NCI-H748 (cell line): Measurements from ENCODE around the gene SRSF6.
A peak's percentile ranks its signal among the peaks of the same experiment; 100 is the strongest.
"Not testable (repeated sequence)": the region's sequence is repeated elsewhere in the genome, so short reads cannot be mapped to it uniquely, and the experiment has no call there.

Experiments
- DNase-seq: peaks from one replicate; lab custom pipeline; 2025; ENCODE audit not compliant: unreplicated experiment; lab: John Stamatoyannopoulos, UW

SRSF6 gene

DNA sequence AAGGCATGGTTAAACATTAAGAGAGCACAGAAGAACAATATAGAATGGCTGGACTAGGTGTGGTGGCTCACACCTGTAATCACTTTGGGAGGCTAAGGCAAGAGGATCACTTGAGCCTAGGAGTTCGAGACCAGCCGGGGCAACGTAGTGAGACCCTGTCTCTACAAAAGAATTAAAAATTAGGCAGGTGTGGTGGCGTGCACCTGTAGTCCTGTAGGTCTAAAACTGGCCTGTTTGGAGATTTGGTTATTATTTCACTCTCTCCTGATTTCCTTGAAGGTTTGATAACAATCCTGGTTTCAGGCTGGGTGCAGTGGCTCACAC, 15.6 kb downstream of the SRSF6 start:
- no peak for DNase-seq

DNA sequence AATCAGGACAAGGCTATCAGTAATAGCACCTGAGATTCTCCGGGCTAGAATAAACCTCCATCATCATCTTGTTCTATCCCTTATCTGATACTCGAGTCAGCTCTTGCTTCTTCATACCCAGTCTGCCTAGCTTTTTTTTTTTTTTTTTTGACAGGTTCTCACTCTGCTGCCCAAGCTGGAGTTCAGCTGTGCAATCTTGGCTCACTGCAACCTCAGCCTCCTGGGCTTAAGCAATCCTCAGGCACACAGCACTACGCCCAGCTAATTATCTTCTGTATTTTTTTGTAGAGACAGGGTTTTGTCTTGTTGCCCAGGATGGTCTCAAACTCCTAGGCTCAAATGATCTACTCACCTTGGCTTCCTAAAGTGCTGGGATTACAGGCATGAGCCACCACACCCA, 19.5 kb downstream of the SRSF6 start:
- DNase-seq = no peak

DNA sequence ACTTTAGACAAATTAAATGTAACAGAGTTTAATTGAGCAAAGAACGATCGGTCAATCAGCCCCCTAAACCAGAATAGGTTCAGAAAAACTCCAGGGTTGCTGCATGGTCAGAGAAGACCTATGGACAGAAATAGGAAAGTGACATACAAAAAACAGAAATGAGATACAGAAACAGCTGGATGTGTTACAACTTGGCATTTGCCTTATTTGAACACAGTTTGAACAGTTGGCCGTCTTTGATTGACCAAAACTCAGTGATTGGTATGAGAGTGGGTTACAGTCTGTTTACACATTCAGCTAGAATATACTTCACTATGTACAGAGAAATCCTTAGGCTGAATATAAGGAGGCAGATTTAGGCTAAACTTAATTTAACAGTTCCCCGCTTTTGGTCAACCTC, 19.9 kb downstream of the SRSF6 start:
- no peak for DNase-seq

DNA sequence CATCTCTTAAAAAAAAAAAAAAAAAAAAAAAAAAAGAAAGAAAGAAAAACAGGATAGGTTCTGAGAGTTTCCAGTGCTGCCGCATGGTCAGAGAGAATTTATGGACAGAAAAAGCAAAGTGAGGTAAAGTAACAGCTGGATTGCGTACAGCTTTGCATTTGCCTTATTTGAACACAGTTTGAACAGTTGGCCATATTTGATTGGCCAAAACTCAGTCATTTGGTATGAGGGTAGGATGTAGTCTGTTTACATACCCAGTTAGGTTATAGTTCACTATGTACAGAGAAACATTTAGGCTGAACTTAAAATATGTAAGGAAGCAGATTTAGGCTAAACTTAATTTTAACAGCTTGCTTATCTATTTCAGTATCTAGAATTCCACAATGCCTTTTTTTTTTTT, 32.3 kb downstream of the SRSF6 start:
- no peak for DNase-seq

DNA sequence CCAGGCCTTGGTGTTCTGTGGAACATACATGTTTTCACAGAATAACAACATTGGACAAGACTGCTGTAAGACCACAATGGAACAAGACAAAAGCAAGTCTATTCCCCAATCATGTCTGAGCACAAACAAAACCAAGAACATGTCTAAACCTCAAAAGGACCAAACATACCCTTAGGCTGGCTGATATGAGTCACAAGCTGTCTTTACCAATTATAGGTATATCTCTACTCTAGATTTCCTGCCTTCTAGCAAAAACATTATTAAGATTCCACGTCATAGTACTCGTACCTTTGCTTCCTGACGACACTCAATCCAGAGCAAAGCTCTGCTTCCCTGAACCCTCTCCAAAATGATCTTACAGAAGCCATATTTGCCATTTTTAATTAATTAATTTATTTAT, 34.4 kb downstream of the SRSF6 start:
- no peak for DNase-seq

DNA sequence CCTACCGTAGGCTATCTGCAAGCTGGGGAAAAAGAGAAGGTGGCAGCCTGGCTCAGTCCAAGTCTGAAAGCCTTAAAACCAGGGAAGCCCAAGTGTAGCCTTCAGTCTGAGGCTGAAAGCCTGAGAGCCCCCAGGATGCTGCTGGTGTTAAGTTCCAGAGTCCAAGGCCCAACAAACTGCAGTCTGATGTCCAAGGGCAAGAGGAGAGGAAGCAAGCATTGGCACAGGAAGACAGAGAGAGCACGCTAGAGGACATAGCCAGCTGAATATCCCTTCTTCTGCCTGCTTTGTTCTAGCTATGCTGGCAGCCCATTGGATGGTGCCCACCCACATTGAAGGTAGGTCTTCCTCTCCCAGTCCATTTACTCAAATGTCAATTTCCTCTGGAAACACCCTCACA, 37.7 kb downstream of the SRSF6 start:
- DNase-seq = no peak

DNA sequence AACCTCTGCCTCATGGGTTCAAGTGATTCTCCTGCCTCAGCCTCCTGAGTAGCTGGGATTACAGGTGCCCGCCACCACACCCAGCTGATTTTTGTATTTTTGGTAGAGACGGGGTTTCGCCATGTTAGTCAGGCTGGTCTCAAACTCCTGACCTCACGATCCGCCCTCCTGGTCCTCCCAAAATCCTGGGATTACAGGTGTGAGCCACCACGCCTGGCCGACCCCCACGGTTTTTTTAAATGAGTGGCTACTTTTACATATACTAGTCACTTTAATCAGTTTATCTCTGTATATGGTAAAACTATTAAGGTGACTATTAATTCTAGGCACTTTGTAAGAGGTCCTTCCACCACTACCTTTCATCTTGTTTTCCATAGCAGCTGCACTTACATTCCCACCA, 44.3 kb downstream of the SRSF6 start:
- DNase-seq = not testable (repeated sequence)

DNA sequence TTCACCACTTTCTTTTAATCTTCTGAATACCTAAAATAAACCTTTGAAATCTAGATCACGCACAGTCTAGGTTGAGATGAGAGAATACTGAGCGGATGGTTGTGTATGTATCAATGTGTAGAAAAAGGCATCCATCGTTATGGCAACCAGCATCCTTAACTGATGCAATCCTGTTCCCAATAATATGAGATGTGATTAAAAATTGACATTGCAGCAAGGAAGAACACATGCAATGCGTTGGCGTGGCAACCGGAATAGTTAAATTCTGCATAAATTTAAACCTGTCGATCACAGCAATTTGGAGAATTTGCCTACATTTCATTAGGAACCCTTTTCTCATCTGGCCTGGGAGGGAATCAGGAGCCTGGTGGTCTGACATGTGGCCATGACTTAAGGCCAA, 48.5 kb downstream of the SRSF6 start:
- DNase-seq = no peak

DNA sequence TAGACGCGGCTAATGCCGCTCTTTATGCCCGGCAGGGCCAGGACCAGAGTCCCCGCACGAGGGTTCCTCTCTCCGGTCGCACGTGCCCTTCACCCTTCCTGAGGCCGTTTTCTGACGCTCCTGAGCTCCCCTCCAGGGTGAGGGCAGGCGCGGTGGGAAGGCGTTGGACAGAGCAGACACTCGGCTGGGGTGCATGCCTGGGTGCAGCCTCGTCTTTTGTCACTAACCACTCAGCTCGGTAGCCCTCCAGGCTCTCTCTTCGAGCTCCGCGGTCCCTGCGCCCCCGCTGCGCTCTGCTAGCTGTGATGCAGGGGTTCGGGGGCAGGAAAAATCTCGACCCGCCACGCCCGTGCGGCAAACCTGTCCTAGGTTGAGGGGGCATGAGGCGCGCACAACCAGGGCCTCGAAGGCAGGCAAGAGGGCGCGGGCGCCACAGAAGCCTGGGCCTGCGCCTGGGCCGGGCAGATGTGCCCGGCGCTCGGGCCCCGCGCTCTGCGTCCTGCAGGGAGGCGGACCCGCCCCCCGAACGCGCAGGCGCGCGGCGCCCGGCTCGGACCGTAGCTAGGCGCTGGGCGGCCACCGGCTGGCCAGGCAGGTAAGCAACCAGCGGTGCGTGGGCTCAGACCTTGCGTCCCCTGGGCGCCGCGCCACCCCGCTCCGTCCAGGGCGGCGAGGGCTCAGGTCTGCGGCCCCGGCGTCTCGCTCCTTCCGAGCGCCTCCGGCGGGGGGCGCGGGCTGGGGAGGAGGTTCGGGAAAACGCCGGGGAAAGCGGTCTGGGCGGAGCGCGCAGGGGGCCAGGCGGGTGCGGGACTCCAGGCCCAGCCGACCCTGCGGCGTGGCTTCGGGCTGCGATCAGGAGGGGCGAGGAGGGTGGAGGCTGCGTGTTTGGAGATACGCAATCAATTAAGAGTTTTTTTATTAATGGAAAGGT, 49.7 kb downstream of the SRSF6 start, which contains the start of gene L3MBTL1:
TSS of gene L3MBTL1 (plus strand) at position 548 of the 931 bp plus-strand sequence. CDS start 5,807 bp downstream, outside the sequence.
- peak; percentile 84 for DNase-seq

DNA sequence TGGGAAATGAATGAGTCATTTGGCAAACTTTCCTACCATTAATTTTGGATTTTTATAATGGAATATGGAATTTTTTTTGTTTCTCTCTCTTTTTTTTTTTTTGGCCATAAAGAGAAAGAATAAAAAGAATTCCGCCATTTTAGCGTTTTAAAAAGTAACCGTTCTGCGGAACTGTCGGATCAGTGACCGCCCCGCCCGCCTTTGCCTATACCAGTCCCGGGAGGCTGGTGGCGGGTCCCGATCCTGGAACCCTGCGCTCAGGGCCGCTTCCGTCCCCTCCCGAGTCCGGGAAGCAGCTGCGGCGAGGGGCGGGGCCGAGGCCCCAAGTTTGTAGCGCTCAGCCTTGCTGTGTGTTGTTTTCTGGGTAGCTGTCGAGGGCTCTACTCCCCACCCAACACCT, 50.4 kb downstream of the SRSF6 start:
- no peak for DNase-seq

DNA sequence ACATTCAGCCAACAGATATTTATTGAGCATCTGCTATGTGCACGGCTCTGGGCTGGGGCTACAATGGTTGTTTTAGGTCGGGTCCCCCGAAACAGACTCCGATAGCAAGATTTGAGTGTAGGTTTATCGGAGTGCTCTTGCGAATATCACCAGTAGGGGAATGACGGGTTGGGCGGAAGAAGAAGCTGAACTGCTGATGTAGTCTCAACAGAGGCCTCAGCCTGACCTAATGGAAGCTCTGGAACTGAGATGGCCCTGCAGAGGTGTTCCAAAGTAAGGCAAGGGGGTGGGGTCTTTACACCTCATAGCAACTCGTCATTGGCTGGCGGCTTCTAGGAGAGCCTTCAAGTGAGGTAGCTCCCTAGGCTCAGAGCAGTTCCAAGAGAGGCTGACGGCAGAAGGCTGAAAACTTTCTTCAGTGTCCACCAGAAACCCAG, 50.9 kb downstream of the SRSF6 start:
- DNase-seq = peak; percentile 8

DNA sequence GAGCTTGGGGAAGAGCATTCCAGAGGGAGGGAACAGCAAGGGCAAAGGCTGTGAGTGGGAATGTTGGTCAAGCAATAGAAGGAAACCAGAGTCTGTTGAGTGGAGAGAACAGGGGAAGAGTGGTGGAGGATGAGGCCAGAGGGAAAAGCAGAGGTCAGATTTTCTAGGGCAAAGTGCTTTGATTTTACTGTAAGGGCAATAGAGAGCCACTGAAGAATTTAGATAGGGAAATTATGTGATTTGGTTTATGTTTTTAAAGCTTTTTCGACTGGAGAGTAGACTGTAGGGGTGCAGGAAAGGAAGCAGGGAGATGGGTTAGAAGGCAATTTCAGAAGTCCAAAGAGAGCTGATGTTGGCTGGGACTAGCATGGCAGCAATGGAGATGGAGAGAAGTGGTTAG, 54.2 kb downstream of the SRSF6 start:
- no peak for DNase-seq

DNA sequence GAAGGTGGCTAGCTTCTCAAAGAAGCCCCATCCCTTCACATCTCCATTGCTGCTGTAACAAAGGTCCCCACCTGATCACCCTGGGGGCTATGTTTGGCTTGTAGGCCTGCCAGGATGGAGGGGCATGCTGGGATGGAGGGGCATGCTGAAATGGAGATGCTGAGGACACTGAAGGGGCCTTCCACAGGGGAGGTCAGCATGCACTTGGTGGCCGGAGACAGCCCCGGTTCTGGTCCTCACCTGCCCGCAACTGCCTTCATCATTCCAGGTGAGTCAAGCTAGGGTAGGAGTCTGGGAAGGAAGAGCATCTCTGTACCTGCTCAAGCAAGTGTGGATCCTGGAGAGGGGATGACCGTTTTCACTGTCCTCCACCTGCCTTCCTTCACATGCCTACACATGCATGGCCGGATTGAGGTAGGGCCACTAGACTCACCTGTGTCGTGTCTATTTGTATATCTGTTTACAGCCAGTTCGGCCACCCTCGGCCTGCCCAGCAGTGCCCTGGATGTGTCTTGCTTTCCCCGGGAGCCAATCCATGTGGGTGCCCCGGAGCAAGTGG, 55.8 kb downstream of the SRSF6 start:
- no peak for DNase-seq
